ENCODE results near the gene CMC2.
A peak's percentile ranks its signal among the peaks of the same experiment; 100 is the strongest.

CMC2 gene

DNA sequence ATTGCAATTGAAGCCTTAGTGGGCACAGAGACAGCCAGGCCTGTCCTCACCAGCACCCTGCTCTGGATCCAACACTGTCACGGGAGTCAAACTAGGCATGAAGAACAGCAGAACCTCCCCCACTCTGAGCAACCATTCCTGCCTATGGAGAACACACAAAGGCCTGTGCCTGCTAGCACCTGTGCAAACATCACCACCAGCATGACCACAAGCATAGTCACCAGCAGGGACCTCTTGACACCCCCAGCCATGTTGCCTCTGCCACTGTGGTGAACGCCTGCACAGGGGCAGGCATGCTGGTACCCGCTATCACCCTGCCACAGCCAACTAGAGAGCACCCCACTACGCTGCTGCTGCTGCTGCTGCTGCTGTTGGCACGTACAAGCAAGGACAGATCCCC lies 51.7 kb downstream of the CMC2 start:
- TF ChIP-seq, protein P1, sequence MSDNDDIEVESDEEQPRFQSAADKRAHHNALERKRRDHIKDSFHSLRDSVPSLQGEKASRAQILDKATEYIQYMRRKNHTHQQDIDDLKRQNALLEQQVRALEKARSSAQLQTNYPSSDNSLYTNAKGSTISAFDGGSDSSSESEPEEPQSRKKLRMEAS (IDR thresholded peaks at IDR 0.05) = no peak
- no peak for TF ChIP-seq YY1 (IDR thresholded peaks at IDR 0.05; ENCODE audit: low read depth)
- TF ChIP-seq TEAD4 (IDR thresholded peaks at IDR 0.05) = no peak
- no peak for TF ChIP-seq EP300 (IDR thresholded peaks at IDR 0.05; ENCODE audit: borderline replicate concordance)
- TF ChIP-seq, protein P2, sequence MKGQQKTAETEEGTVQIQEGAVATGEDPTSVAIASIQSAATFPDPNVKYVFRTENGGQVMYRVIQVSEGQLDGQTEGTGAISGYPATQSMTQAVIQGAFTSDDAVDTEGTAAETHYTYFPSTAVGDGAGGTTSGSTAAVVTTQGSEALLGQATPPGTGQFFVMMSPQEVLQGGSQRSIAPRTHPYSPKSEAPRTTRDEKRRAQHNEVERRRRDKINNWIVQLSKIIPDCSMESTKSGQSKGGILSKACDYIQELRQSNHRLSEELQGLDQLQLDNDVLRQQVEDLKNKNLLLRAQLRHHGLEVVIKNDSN (IDR thresholded peaks at IDR 0.05) = no peak
- TF ChIP-seq EGR1 (IDR thresholded peaks at IDR 0.05) = no peak
- no peak for TF ChIP-seq RAD21 (IDR thresholded peaks at IDR 0.05; ENCODE audit: low read depth)
- TF ChIP-seq ZBTB7A (IDR thresholded peaks at IDR 0.05; ENCODE audit: low read depth) = no peak
- no peak for TF ChIP-seq FOXM1 (IDR thresholded peaks at IDR 0.05; ENCODE audit: borderline replicate concordance, low read depth)
- no peak for TF ChIP-seq CREB1 (IDR thresholded peaks at IDR 0.05; ENCODE audit: low read depth)
- TF ChIP-seq CEBPB (IDR thresholded peaks at IDR 0.05) = no peak
- TF ChIP-seq, protein P3, sequence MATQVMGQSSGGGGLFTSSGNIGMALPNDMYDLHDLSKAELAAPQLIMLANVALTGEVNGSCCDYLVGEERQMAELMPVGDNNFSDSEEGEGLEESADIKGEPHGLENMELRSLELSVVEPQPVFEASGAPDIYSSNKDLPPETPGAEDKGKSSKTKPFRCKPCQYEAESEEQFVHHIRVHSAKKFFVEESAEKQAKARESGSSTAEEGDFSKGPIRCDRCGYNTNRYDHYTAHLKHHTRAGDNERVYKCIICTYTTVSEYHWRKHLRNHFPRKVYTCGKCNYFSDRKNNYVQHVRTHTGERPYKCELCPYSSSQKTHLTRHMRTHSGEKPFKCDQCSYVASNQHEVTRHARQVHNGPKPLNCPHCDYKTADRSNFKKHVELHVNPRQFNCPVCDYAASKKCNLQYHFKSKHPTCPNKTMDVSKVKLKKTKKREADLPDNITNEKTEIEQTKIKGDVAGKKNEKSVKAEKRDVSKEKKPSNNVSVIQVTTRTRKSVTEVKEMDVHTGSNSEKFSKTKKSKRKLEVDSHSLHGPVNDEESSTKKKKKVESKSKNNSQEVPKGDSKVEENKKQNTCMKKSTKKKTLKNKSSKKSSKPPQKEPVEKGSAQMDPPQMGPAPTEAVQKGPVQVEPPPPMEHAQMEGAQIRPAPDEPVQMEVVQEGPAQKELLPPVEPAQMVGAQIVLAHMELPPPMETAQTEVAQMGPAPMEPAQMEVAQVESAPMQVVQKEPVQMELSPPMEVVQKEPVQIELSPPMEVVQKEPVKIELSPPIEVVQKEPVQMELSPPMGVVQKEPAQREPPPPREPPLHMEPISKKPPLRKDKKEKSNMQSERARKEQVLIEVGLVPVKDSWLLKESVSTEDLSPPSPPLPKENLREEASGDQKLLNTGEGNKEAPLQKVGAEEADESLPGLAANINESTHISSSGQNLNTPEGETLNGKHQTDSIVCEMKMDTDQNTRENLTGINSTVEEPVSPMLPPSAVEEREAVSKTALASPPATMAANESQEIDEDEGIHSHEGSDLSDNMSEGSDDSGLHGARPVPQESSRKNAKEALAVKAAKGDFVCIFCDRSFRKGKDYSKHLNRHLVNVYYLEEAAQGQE (IDR thresholded peaks at IDR 0.05; ENCODE audit: low read depth) = no peak
- no peak for TF ChIP-seq TAF1 (IDR thresholded peaks at IDR 0.05; ENCODE audit: low read depth)
- no peak for TF ChIP-seq NFIC (IDR thresholded peaks at IDR 0.05)
- no peak for TF ChIP-seq TCF12 (IDR thresholded peaks at IDR 0.05; ENCODE audit: low read depth)

DNA sequence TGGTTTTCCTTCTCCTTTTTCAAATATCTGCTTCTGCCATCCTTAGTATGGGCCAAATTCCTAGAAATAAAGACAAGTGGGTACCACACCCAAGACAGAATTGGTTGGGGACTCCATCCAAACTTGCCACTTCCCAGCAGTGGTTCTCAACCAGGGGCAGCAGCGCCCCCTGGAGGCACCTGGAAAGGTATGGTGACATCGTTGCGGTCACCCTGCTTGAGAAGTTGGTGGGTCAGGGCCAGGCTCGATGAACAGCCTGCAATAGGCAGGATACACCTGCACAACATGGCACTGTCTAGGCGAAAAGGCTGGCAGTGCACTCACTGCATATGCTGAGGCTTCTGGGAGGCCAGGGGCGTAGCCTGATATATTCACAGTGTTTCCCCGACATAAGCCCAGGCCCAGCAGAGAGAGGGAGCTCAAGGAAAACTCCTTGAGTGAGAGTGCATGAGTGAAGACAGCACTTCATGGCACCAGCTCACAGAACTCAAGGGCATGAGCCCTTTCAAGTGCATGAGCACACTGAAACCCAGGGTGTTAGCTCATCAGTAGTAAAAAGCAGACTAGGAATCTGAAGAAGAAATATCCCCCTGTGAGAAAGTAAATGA lies 57.7 kb downstream of the CMC2 start:
- TF ChIP-seq EP300 (IDR thresholded peaks at IDR 0.05; ENCODE audit: borderline replicate concordance) (no peak), TEAD4 (IDR thresholded peaks at IDR 0.05) (no peak), RAD21 (IDR thresholded peaks at IDR 0.05; ENCODE audit: low read depth) (peak; percentile 81), ZBTB7A (IDR thresholded peaks at IDR 0.05; ENCODE audit: low read depth) (no peak)
- TF ChIP-seq, protein P3 (IDR thresholded peaks at IDR 0.05; ENCODE audit: low read depth) = no peak

DNA sequence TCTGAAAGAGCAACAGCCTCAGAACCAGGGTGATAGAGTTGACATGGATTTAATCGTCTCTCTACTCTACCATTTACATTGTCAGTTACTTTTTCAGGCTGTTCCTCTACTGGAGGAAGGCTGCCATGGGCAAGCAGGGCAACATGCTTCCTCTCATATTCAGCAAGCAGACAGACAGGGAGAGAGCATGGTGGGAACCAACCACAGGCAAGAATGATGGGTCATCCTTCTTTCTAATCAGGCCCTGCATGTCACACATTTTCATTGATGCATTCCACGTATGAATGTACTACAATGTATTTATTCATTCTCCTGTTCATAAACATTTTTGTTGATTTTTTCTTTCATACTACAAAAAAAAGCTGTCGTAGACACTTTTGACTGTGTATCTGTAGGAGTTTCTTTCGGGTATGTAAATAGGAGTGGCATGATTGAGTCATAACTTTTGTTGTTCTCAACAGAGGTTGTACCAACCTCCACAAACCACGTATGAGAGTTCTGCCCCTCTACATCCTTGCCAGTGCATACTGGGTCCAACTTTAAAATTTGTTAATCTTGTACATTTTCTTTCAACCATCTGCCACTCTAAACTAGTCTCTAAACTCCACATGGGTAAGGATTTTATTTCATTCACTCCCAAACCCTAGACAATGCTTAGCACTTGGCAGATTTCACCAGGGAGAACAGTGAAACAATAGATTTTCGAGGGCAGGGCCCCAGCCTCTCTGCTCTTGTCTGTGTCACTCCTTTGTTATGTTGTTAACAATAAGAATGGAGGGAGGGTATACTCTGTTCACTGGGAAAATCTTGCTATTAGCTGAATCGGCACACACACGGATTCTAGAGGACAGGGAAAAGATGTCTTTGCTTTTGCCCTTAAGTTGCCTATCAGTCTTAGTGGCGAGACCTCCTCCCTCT lies 58.7 kb downstream of the CMC2 start:
- no peak for TF ChIP-seq FOXM1 (IDR thresholded peaks at IDR 0.05; ENCODE audit: borderline replicate concordance, low read depth)
- TF ChIP-seq, protein P1 (IDR thresholded peaks at IDR 0.05) = no peak
- TF ChIP-seq CEBPB (IDR thresholded peaks at IDR 0.05) = no peak
- TF ChIP-seq, protein P2 (IDR thresholded peaks at IDR 0.05) = no peak
- no peak for TF ChIP-seq TAF1 (IDR thresholded peaks at IDR 0.05; ENCODE audit: low read depth)
- no peak for TF ChIP-seq EP300 (IDR thresholded peaks at IDR 0.05; ENCODE audit: borderline replicate concordance)

DNA sequence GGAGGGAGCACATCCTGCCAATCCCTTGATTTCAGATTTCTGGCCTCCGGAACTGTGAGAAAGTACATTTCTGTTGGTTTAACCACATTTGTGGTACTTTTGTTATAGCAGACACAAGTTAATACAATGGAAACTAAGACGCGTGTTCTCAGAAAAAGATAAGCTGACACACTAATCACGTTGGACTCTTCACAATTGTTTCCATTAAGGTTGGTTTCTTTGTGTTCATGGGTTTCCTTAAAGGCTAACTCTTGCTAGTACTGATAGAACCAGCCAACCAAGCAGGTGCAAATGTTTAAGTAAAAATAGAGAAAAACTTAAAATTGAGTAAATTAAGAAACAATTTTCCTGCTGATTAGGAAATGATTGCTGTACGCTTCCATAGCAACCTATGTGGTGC lies 59.4 kb downstream of the CMC2 start:
- no peak for TF ChIP-seq EP300 (IDR thresholded peaks at IDR 0.05; ENCODE audit: borderline replicate concordance)
- TF ChIP-seq CEBPB (IDR thresholded peaks at IDR 0.05) = no peak

DNA sequence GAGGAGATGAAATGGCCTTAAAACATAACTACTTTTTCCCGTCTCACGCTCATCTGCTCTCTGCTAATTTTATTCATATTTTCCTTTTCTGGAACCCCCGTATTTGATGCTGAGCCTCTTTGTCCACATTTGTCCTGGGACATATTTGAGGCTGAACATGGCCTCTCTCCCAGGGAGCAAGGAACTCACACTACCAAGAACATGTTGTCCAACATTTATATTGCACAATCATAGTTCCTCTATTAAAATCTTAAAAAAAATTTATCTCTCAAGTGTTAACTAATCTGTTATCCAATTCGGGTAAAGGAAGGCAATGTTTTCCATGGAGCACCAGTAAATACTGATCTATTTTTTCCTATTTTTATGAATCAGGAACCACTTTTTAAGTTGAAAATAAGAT lies 60.2 kb downstream of the CMC2 start:
- TF ChIP-seq TAF1 (IDR thresholded peaks at IDR 0.05; ENCODE audit: low read depth) = no peak
- no peak for TF ChIP-seq TEAD4 (IDR thresholded peaks at IDR 0.05)
- TF ChIP-seq CREB1 (IDR thresholded peaks at IDR 0.05; ENCODE audit: low read depth) = no peak
- TF ChIP-seq, protein P3 (IDR thresholded peaks at IDR 0.05; ENCODE audit: low read depth) = no peak
- no peak for TF ChIP-seq RAD21 (IDR thresholded peaks at IDR 0.05; ENCODE audit: low read depth)
- no peak for TF ChIP-seq TCF12 (IDR thresholded peaks at IDR 0.05; ENCODE audit: low read depth)
- TF ChIP-seq EGR1 (IDR thresholded peaks at IDR 0.05) = no peak
- no peak for TF ChIP-seq FOXM1 (IDR thresholded peaks at IDR 0.05; ENCODE audit: borderline replicate concordance, low read depth)
- TF ChIP-seq, protein P2 (IDR thresholded peaks at IDR 0.05) = no peak
- no peak for TF ChIP-seq EP300 (IDR thresholded peaks at IDR 0.05; ENCODE audit: borderline replicate concordance)
- TF ChIP-seq ZBTB7A (IDR thresholded peaks at IDR 0.05; ENCODE audit: low read depth) = no peak
- TF ChIP-seq, protein P1 (IDR thresholded peaks at IDR 0.05) = no peak
- TF ChIP-seq YY1 (IDR thresholded peaks at IDR 0.05; ENCODE audit: low read depth) = no peak

Data from Ishikawa (cell line).